PC-9 (cell line): ENCODE data around the gene TTLL5. TPM values are rescaled to one million over a fixed set of nuclear protein-coding genes. Genes with fewer than 3 reads are reported as not detected.

Source experiments
- BruUV-seq: library from RNA; stranded (reverse); fragments of 400-500 nt; replicated peaks from 2 replicates; lab custom pipeline; 2021; lab: Mats Ljungman, UMichigan
- CTCF ChIA-PET: fragments of 300-600 bp; sonication (Branson Sonifier 250); formaldehyde crosslinking; loops from one replicate; lab custom pipeline; 2022; ENCODE audit warnings: antibody characterized with exemption; lab: Charles Lee
- POLR2A ChIA-PET: fragments of 300-600 bp; sonication (Branson Sonifier 250); formaldehyde crosslinking; loops from one replicate; lab custom pipeline; 2022; ENCODE audit warnings: antibody characterized with exemption; ENCODE audit not compliant: unreplicated experiment; lab: Charles Lee
- DNase-seq, 2 experiments: peaks; one replicate each; pipeline versions ENCODE4 v3.0.0 to v3.0.0-alpha.2; 2015 to 2022; ENCODE audit warnings: mixed read lengths in 1 of 2
- H2AFZ ChIP-seq: fragments of 200-600 bp; sonication (generic); 2 replicates; pipeline ENCODE4 v1.8.1; 2017; ENCODE audit warnings: antibody characterized with exemption
- H3F3A ChIP-seq: fragments of 200-600 bp; sonication (generic); 2 replicates; pipeline ENCODE4 v1.8.1; 2017; ENCODE audit warnings: antibody characterized with exemption, mild to moderate bottlenecking, low read depth; ENCODE audit not compliant: insufficient read depth
- H3K27ac ChIP-seq: fragments of 200-600 bp; sonication (generic); 2 replicates; pipeline ENCODE4 v1.6.1; 2016; ENCODE audit warnings: mixed run types
- H3K27me3 ChIP-seq: fragments of 200-600 bp; sonication (generic); 2 replicates; pipeline ENCODE4 v1.6.1; 2016; ENCODE audit warnings: low read depth, mixed run types; ENCODE audit not compliant: insufficient read depth
- H3K36me3 ChIP-seq: fragments of 200-600 bp; sonication (generic); 2 replicates; pipeline ENCODE4 v1.6.1; 2016; ENCODE audit warnings: low read depth, mixed run types
- H3K4me1 ChIP-seq: fragments of 200-600 bp; sonication (generic); replicated peaks from 2 replicates; pipeline ENCODE4 v1.6.1; 2016; ENCODE audit warnings: mixed run types; ENCODE audit not compliant: insufficient read depth
- H3K4me2 ChIP-seq: fragments of 200-600 bp; sonication (generic); 2 replicates; pipeline ENCODE4 v1.6.1; 2017; ENCODE audit warnings: mixed run types
- H3K4me3 ChIP-seq: fragments of 200-600 bp; sonication (generic); 2 replicates; pipeline ENCODE4 v1.6.1; 2016; ENCODE audit warnings: mixed run types
- H3K79me2 ChIP-seq: fragments of 200-600 bp; sonication (generic); 2 replicates; pipeline ENCODE4 v1.6.1; 2017; ENCODE audit warnings: low read depth, mixed run types
- H3K9me2 ChIP-seq: fragments of 200-600 bp; sonication (generic); 2 replicates; pipeline ENCODE4 v1.8.1; 2017; ENCODE audit warnings: mild to moderate bottlenecking; ENCODE audit not compliant: insufficient read depth
- H3K9me3 ChIP-seq: fragments of 200-600 bp; sonication (generic); 2 replicates; pipeline ENCODE4 v1.8.1; 2016; ENCODE audit warnings: low read depth; ENCODE audit not compliant: insufficient read depth
- H4K20me1 ChIP-seq: fragments of 200-600 bp; sonication (generic); 2 replicates; pipeline ENCODE4 v1.8.1; 2017; ENCODE audit not compliant: insufficient read depth
- CTCF ChIP-seq: fragments of 200-600 bp; sonication (generic); conservative IDR thresholded peaks from 2 replicates; pipeline ENCODE4 v1.6.1; 2017; ENCODE audit warnings: mixed run types, antibody characterized with exemption, mild to moderate bottlenecking, moderate library complexity
- EZH2 ChIP-seq: fragments of 200-600 bp; sonication (generic); IDR thresholded peaks from 2 replicates; pipeline ENCODE4 v1.8.0; 2017; ENCODE audit warnings: antibody characterized with exemption, low read depth
- intact Hi-C: fragments of 100-400 bp; cut with micrococcal nuclease; formaldehyde crosslinking; loops from one replicate; pipeline ENCODE4 v1.10.0; 2022; ENCODE audit not compliant: unreplicated experiment
- total RNA-seq: library from RNA; stranded (reverse); gene quantifications from 2 replicates; pipeline ENCODE4 v1.2.3, GENCODE V29; 2021

Gene TTLL5
- total RNA-seq, 1 experiment from 2014 or later, result 75.3 TPM

- Histone ChIP-seq H4K20me1 (no peaks in the 10 kb centered on the region), H3F3A (peaks cover 35% of the 10 kb centered on the region), H3K9me3 (no peaks in the 10 kb centered on the region; the same call in 1 of the 2 replicates), H3K4me2 (no peak overlapping the region), H3K79me2 (no peaks in the 10 kb centered on the region), H3K9me2 (no peaks in the 10 kb centered on the region), H2AFZ (no peak overlapping the region), H3K36me3 (0 out of 2 replicates have a peak, but pooled peaks cover 3% of the 10 kb centered on the region), H3K4me3 (no peak overlapping the region), H3K27ac (no peak overlapping the region), H3K4me1 (peaks cover 40% of the 10 kb centered on the region), H3K27me3 (no peaks in the 10 kb centered on the region)
- no peak for TF ChIP-seq EZH2
- no peak for TF ChIP-seq CTCF
- no TSS peak for BruUV-seq
- ChIA-PET CTCF (interaction anchor here (0.6 to 0.7 kb wide), 2 partner anchors 73 to 1788 kb away, joined by 3 read pairs; no protein-coding TSS in a partner anchor), POLR2A (interaction anchor here (0.6 kb wide), 1 partner anchor 720 kb away, joined by 3 read pairs; no protein-coding TSS in a partner anchor)
- intact Hi-C loops, result no loop called here
- no peak for DNase-seq
Measured at GRCh38 chr14:75829316-75829715, 168.3 kb downstream of the TTLL5 start.

- peak overlapping the region; percentile 52 for H2AFZ ChIP-seq
- peak; percentile 93 to 94 for DNase-seq
Measured at GRCh38 chr14:75831455-75831854, 170.4 kb downstream of the TTLL5 start.

GRCh38 chr14:75831952-75832351 is 170.9 kb downstream of the TTLL5 start:
- Histone ChIP-seq H3K27ac (peak overlapping the region; percentile 86), H3K9me3 (no peaks in the 10 kb centered on the region; the same call in 1 of the 2 replicates)

More at GRCh38 chr14:75831455-75831854, 170.4 kb downstream of the TTLL5 start:
- Histone ChIP-seq H3K36me3 (0 out of 2 replicates have a peak, but pooled peaks cover 3% of the 10 kb centered on the region), H3K4me2 (peak overlapping the region; percentile 64), H3K79me2 (no peaks in the 10 kb centered on the region), H3K9me3 (no peaks in the 10 kb centered on the region; the same call in 1 of the 2 replicates), H4K20me1 (no peaks in the 10 kb centered on the region), H3K27ac (peak overlapping the region; percentile 86), H3K9me2 (no peaks in the 10 kb centered on the region), H3K4me3 (peak overlapping the region; percentile 29; the same call in 1 of the 2 replicates), H3K4me1 (peaks cover 42% of the 10 kb centered on the region), H3K27me3 (no peaks in the 10 kb centered on the region), H3F3A (peaks cover 35% of the 10 kb centered on the region)
- TF ChIP-seq CTCF, result no peak
- TF ChIP-seq EZH2, result no peak
- CTCF ChIA-PET, result interaction anchor here (0.6 to 2.6 kb wide), 8 partner anchors 10 to 522 kb away, joined by 3 to 14 read pairs (median 3); no protein-coding TSS in a partner anchor
- BruUV-seq, result no TSS peak
- intact Hi-C loops, result loop anchor here (1.0 kb wide), 1 partner anchor 10 kb away; no protein-coding TSS in a partner anchor
- POLR2A ChIA-PET, result interaction anchor here (0.6 to 0.8 kb wide), 7 partner anchors 8 to 1758 kb away, joined by 3 to 10 read pairs (median 5); no protein-coding TSS in a partner anchor

More at GRCh38 chr14:75831952-75832351, 170.9 kb downstream of the TTLL5 start:
- no peak for TF ChIP-seq CTCF
- TF ChIP-seq EZH2, result no peak
- Histone ChIP-seq H2AFZ (peak overlapping the region; percentile 52), H3K4me2 (peak overlapping the region; percentile 64), H3F3A (peaks cover 37% of the 10 kb centered on the region), H3K27me3 (no peaks in the 10 kb centered on the region), H3K4me1 (peaks cover 47% of the 10 kb centered on the region), H3K9me2 (no peaks in the 10 kb centered on the region), H4K20me1 (no peaks in the 10 kb centered on the region), H3K4me3 (peak overlapping the region; percentile 29; the same call in 1 of the 2 replicates), H3K79me2 (no peaks in the 10 kb centered on the region), H3K36me3 (0 out of 2 replicates have a peak, but pooled peaks cover 3% of the 10 kb centered on the region)
- intact Hi-C loops, result loop anchor here (1.0 to 2.0 kb wide), 2 partner anchors 11 to 53 kb away; no protein-coding TSS in a partner anchor
- CTCF ChIA-PET, result interaction anchor here (0.6 to 2.6 kb wide), 7 partner anchors 10 to 523 kb away, joined by 3 to 14 read pairs (median 4); no protein-coding TSS in a partner anchor
- POLR2A ChIA-PET, result interaction anchor here (0.6 to 0.8 kb wide), 4 partner anchors 9 to 347 kb away, joined by 3 to 10 read pairs (median 5); no protein-coding TSS in a partner anchor
- peak; percentile 65 to 96 for DNase-seq
- BruUV-seq, result no TSS peak
